H1 (cell line): ENCODE data around the gene CDYL. TPM values are rescaled to one million over a fixed set of nuclear protein-coding genes. Genes with fewer than 3 reads are reported as not detected.

Experiments
- CTCF ChIA-PET: fragments of 300-600 bp; sonication (Branson Sonifier 250); formaldehyde crosslinking; loops from one replicate; lab custom pipeline; 2021; ENCODE audit not compliant: partially characterized antibody; lab: Charles Lee
- POLR2A ChIA-PET: fragments of 300-600 bp; sonication (Branson Sonifier 250); formaldehyde crosslinking; loops from one replicate; lab custom pipeline; 2021; ENCODE audit warnings: inconsistent platforms; ENCODE audit not compliant: partially characterized antibody; lab: Charles Lee
- DNase-seq, 2 experiments: peaks; one replicate each; pipeline versions ENCODE4 v3.0.0 to v3.0.0-alpha.2; 2010 to 2022; ENCODE audit warnings: low spot score in 2 of 2, low read depth in 1 of 2, mixed read lengths in 1 of 2
- FAIRE-seq: peaks from 2 replicates; lab custom pipeline; 2011; peaks lifted over from hg19 to GRCh38; lab: Jason Lieb, UNC
- H2AFZ ChIP-seq: 2 replicates; pipeline ENCODE4 v1.8.1; 2012; ENCODE audit warnings: low read length, inconsistent platforms
- H2AK5ac ChIP-seq: 2 replicates; pipeline ENCODE4 v1.6.1; 2013; ENCODE audit warnings: low read depth, low read length
- H2BK120ac ChIP-seq: replicated peaks from 2 replicates; pipeline ENCODE3; 2013; ENCODE audit warnings: low read depth, low read length, inconsistent platforms
- H2BK12ac ChIP-seq: 2 replicates; pipeline ENCODE4 v1.6.1; 2013; ENCODE audit warnings: low read depth, low read length
- H2BK15ac ChIP-seq: 2 replicates; pipeline ENCODE4 v1.6.1; 2013; ENCODE audit warnings: low read length
- H2BK20ac ChIP-seq: 2 replicates; pipeline ENCODE4 v1.6.1; 2013; ENCODE audit warnings: low read length
- H2BK5ac ChIP-seq: 2 replicates; pipeline ENCODE4 v1.6.1; 2013; ENCODE audit warnings: low read depth, low read length
- H3K14ac ChIP-seq: 2 replicates; pipeline ENCODE4 v1.6.1; 2013; ENCODE audit warnings: inconsistent platforms; ENCODE audit not compliant: insufficient read length
- H3K18ac ChIP-seq: 2 replicates; pipeline ENCODE4 v1.6.1; 2013; ENCODE audit warnings: low read length; ENCODE audit errors: extremely low read depth
- H3K23ac ChIP-seq: 2 replicates; pipeline ENCODE4 v1.6.1; 2013; ENCODE audit warnings: inconsistent platforms; ENCODE audit not compliant: insufficient read length
- H3K23me2 ChIP-seq: 2 replicates; pipeline ENCODE4 v1.6.1; 2013; ENCODE audit warnings: low read depth, low read length
- H3K27ac ChIP-seq: 2 replicates; pipeline ENCODE4 v1.6.1; 2011; ENCODE audit warnings: low read depth, low read length, inconsistent platforms
- H3K27me3 ChIP-seq, 4 experiments: replicated peaks in 1 of 4; 1 replicate in 1 of 4; 2 replicates in 3 of 4; pipeline versions ENCODE4 v1.6.1 to v1.8.1; 2011 to 2013; ENCODE audit warnings: low read length in 3 of 4, mild to moderate bottlenecking in 3 of 4, inconsistent platforms in 2 of 4, mixed read lengths in 2 of 4, moderate library complexity in 1 of 4; ENCODE audit not compliant: control insufficient read depth in 3 of 4, insufficient read depth in 3 of 4; ENCODE audit errors: extremely low read depth in 1 of 4
- H3K36me3 ChIP-seq, 4 experiments: 2 replicates each; pipeline versions ENCODE4 v1.6.1 to v1.8.1; 2011 to 2013; ENCODE audit warnings: mild to moderate bottlenecking in 4 of 4, low read length in 3 of 4, moderate library complexity in 2 of 4, control low read depth in 1 of 4, inconsistent platforms in 1 of 4; ENCODE audit not compliant: insufficient read depth in 4 of 4, control insufficient read depth in 2 of 4
- H3K4ac ChIP-seq: replicated peaks from 2 replicates; pipeline ENCODE3; 2013; ENCODE audit warnings: low read length, low read depth, mixed read lengths, inconsistent platforms; ENCODE audit not compliant: insufficient read length
- H3K4me1 ChIP-seq, 4 experiments: replicated peaks in 1 of 4; 1 replicate in 1 of 4; 2 replicates in 3 of 4; pipeline versions ENCODE4 v1.6.1 to v1.8.1; 2011 to 2013; ENCODE audit warnings: low read length in 3 of 4, inconsistent platforms in 2 of 4, mixed read lengths in 1 of 4; ENCODE audit not compliant: insufficient read depth in 4 of 4, control insufficient read depth in 3 of 4
- H3K4me2 ChIP-seq, 2 experiments: 2 replicates each; pipeline versions ENCODE4 v1.6.1 to v1.8.1; 2011 to 2013; ENCODE audit warnings: low read depth in 2 of 2, low read length in 2 of 2, control low read depth in 1 of 2, inconsistent platforms in 1 of 2, mild to moderate bottlenecking in 1 of 2; ENCODE audit not compliant: insufficient read depth in 1 of 2
- H3K4me3 ChIP-seq, 4 experiments: fragments of 200-600, 300-600 bp in 1 of 4; sonication (generic), shearing (Covaris generic), sonication (Bioruptor Twin) in 1 of 4; 2 replicates each; pipeline versions ENCODE4 v1.5.1 to v1.8.1; 2011 to 2016; ENCODE audit warnings: low read length in 4 of 4, low read depth in 3 of 4, control low read depth in 2 of 4, inconsistent platforms in 2 of 4, mild to moderate bottlenecking in 2 of 4, mixed read lengths in 1 of 4, moderate library complexity in 1 of 4; ENCODE audit not compliant: insufficient read depth in 2 of 4; ENCODE audit errors: extremely low read depth in 1 of 4
- H3K56ac ChIP-seq: replicated peaks from 2 replicates; pipeline ENCODE3; 2013; ENCODE audit warnings: low read depth, mild to moderate bottlenecking, mixed read lengths, low read length, inconsistent platforms; ENCODE audit not compliant: insufficient read length
- H3K79me1 ChIP-seq: 2 replicates; pipeline ENCODE4 v1.6.1; 2013; ENCODE audit warnings: low read depth, low read length, control low read depth
- H3K79me2 ChIP-seq, 2 experiments: 2 replicates each; pipeline versions ENCODE4 v1.6.1 to v1.8.1; 2012 to 2013; ENCODE audit warnings: low read length in 2 of 2, mild to moderate bottlenecking in 2 of 2, inconsistent platforms in 1 of 2; ENCODE audit not compliant: insufficient read depth in 2 of 2, control insufficient read depth in 1 of 2
- H3K9ac ChIP-seq, 4 experiments: replicated peaks in 1 of 4; 1 replicate in 1 of 4; 2 replicates in 3 of 4; pipeline versions ENCODE4 v1.6.1 to v1.8.1; 2011 to 2013; ENCODE audit warnings: low read depth in 3 of 4, low read length in 3 of 4, control low read depth in 2 of 4, mild to moderate bottlenecking in 2 of 4, moderate library complexity in 2 of 4, inconsistent platforms in 1 of 4; ENCODE audit errors: extremely low read depth in 1 of 4
- H3K9me3 ChIP-seq, 2 experiments: 2 replicates each; pipeline versions ENCODE4 v1.6.1 to v1.8.1; 2012 to 2013; ENCODE audit warnings: mild to moderate bottlenecking in 2 of 2, moderate library complexity in 2 of 2, control low read depth in 1 of 2, inconsistent platforms in 1 of 2, low read depth in 1 of 2, low read length in 1 of 2, mixed read lengths in 1 of 2; ENCODE audit not compliant: insufficient read depth in 2 of 2
- H4K20me1 ChIP-seq, 2 experiments: replicated peaks in 1 of 2; 2 replicates each; pipeline versions ENCODE3 to v1.8.1; 2011 to 2013; ENCODE audit warnings: inconsistent platforms in 2 of 2, low read length in 2 of 2, mild to moderate bottlenecking in 1 of 2; ENCODE audit not compliant: insufficient read depth in 2 of 2, control insufficient read depth in 1 of 2
- H4K5ac ChIP-seq: 2 replicates; pipeline ENCODE4 v1.6.1; 2013; ENCODE audit warnings: low read length, low read depth, mixed read lengths, inconsistent platforms; ENCODE audit not compliant: insufficient read length
- H4K8ac ChIP-seq: 2 replicates; pipeline ENCODE4 v1.8.0; 2013; ENCODE audit warnings: mild to moderate bottlenecking, moderate library complexity, low read length, inconsistent platforms; ENCODE audit not compliant: insufficient read depth; ENCODE audit errors: extremely low read depth
- H4K91ac ChIP-seq: replicated peaks from 2 replicates; pipeline ENCODE3; 2013; ENCODE audit warnings: low read length, mixed read lengths, inconsistent platforms; ENCODE audit not compliant: insufficient read length
- CEBPB ChIP-seq: IDR thresholded peaks from 2 replicates; pipeline ENCODE4 v1.6.1; 2012; ENCODE audit warnings: low read depth, low read length
- CHD2 ChIP-seq: IDR thresholded peaks from 2 replicates; pipeline ENCODE4 v1.6.1; 2012; ENCODE audit warnings: low read length, improper control_type of control experiment
- FOSL1 ChIP-seq: IDR thresholded peaks from 2 replicates; pipeline ENCODE4 v1.6.1; 2011; ENCODE audit warnings: mild to moderate bottlenecking, low read depth, low read length, moderate library complexity; ENCODE audit not compliant: insufficient read depth
- HDAC2 ChIP-seq, 2 experiments: fragments of 300-600 bp in 1 of 2; sonication (generic) in 1 of 2; IDR thresholded peaks; 2 replicates each; pipeline ENCODE4 v1.6.1; 2011 to 2012; ENCODE audit warnings: low read depth in 2 of 2, low read length in 2 of 2, mild to moderate bottlenecking in 2 of 2, moderate library complexity in 2 of 2, borderline replicate concordance in 1 of 2, inconsistent platforms in 1 of 2
- JUND ChIP-seq: IDR thresholded peaks from 2 replicates; pipeline ENCODE4 v1.6.1; 2011; ENCODE audit warnings: mild to moderate bottlenecking, improper control_type of control experiment, low read length
- SIRT6 ChIP-seq: IDR thresholded peaks from one replicate; pipeline ENCODE4 v1.7.1; 2012; ENCODE audit warnings: low read length, inconsistent platforms
- TBP ChIP-seq: IDR thresholded peaks from 2 replicates; pipeline ENCODE4 v1.6.1; 2011; ENCODE audit warnings: low read depth, low read length, improper control_type of control experiment
- TCF12 ChIP-seq: IDR thresholded peaks from 2 replicates; pipeline ENCODE4 v1.6.1; 2011; ENCODE audit warnings: low read depth, mild to moderate bottlenecking, low read length
- ZNF274 ChIP-seq: IDR thresholded peaks from 2 replicates; pipeline ENCODE4 v1.7.0; 2012; ENCODE audit warnings: low read length, borderline replicate concordance; ENCODE audit errors: extremely low read depth
- WGBS, 2 experiments: shearing (Covaris generic) in 1 of 2; methylation state at CpG; one replicate each; pipeline versions ENCODE4 v1.1.6 to v1.1.7; 2013 to 2015; ENCODE audit warnings: low lambda C conversion rate in 2 of 2, mixed read lengths in 2 of 2, inconsistent platforms in 1 of 2, low coverage in 1 of 2, missing lambda C conversion rate in 1 of 2; ENCODE audit not compliant: insufficient replicate concordance in 2 of 2, insufficient coverage in 1 of 2, insufficient read length in 1 of 2; ENCODE audit errors: extremely low coverage in 1 of 2, missing lambda C conversion rate in 1 of 2; 5-methylcytosine and 5-hydroxymethylcytosine counted together
- polyA plus RNA-seq, 7 experiments: library from polyadenylated mRNA; depleted of rRNA in 3 of 7; stranded (reverse) in 5 of 7; unstranded in 2 of 7; fragments of >200 nt in 5 of 7; fragments of 200-250 nt in 2 of 7; gene quantifications; 1 replicate in 5 of 7; 2 replicates in 1 of 7; 4 replicates in 1 of 7; pipeline versions ENCODE4 v1.2.1 to v1.2.3, GENCODE V29; 2011 to 2013; ENCODE audit warnings: missing spikeins in 2 of 7, mixed read lengths in 2 of 7
- total RNA-seq: library from RNA; stranded (reverse); fragmentation: NEBNext Ultra II Directional; extraction: Animal tissue kit (Norgen Biotek cat#: 25700); gene quantifications from 2 replicates; pipeline ENCODE4 v1.2.1, GENCODE V29; 2021
- TF ChIP-seq, protein P1 (sequence below), 3 experiments: IDR thresholded peaks; 1 replicate in 2 of 3; 2 replicates in 1 of 3; pipeline versions ENCODE4 v1.5.1 to v1.6.1; 2011; ENCODE audit warnings: low read length in 3 of 3, mild to moderate bottlenecking in 3 of 3, inconsistent platforms in 2 of 3, low read depth in 1 of 3, moderate library complexity in 1 of 3; ENCODE audit not compliant: insufficient read depth in 1 of 3; ENCODE audit errors: control extremely low read depth in 1 of 3
- TF ChIP-seq, protein P2 (sequence below): IDR thresholded peaks from 2 replicates; pipeline ENCODE4 v1.6.1; 2012; ENCODE audit warnings: inconsistent platforms

The CDYL gene
- total and polyA plus RNA-seq, 2 of the 8 experiments (the other 6 are each of a cell fraction or from before 2014, with no cell fraction given): 56.4 to 119 TPM

DNA sequence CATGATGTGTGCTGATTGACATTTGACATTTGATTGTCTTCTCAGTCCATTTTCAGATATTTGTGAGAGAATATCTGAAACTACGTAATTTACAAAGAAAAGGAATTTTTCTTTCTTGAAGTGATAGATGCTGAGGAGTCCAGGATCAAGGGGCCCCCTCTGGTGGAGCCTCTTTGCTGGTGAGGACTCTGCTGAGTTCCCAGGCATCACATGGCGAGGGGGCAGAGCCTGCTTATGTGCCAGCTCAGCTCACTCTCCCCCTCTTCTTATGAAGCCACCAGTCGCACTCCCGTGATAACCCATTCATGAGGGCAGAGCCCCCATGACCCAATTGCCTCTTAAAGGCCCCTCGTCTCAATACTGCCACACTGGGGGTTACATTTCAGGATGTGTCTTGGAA, 136.4 kb downstream of the CDYL start:
- Histone ChIP-seq H3K56ac (no peak overlapping the region), H3K4me1 (peaks cover 8 to 36% (median 22%) of the 10 kb centered on the region in 4 experiments; a peak in 6 of 7 replicates)
- DNase-seq: peak in 1 of 2 experiments; percentile 49
- TF ChIP-seq, protein P1, sequence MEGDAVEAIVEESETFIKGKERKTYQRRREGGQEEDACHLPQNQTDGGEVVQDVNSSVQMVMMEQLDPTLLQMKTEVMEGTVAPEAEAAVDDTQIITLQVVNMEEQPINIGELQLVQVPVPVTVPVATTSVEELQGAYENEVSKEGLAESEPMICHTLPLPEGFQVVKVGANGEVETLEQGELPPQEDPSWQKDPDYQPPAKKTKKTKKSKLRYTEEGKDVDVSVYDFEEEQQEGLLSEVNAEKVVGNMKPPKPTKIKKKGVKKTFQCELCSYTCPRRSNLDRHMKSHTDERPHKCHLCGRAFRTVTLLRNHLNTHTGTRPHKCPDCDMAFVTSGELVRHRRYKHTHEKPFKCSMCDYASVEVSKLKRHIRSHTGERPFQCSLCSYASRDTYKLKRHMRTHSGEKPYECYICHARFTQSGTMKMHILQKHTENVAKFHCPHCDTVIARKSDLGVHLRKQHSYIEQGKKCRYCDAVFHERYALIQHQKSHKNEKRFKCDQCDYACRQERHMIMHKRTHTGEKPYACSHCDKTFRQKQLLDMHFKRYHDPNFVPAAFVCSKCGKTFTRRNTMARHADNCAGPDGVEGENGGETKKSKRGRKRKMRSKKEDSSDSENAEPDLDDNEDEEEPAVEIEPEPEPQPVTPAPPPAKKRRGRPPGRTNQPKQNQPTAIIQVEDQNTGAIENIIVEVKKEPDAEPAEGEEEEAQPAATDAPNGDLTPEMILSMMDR (IDR thresholded peaks at IDR 0.05; ENCODE audit: control extremely low read depth in 1 of 3, insufficient read depth in 1 of 3, low read depth in 1 of 3, low read length in 3 of 3): peak in 2 of 3 experiments; percentile 21 to 28
- TF ChIP-seq CEBPB (no peak), FOSL1 (no peak), ZNF274 (no peak), CHD2 (no peak), HDAC2 (IDR thresholded peaks at IDR 0.05; ENCODE audit: borderline replicate concordance in 1 of 2, low read depth in 2 of 2, low read length in 2 of 2) (no peak), TCF12 (no peak), SIRT6 (no peak), JUND (no peak), TBP (no peak)
- TF ChIP-seq, protein P2, sequence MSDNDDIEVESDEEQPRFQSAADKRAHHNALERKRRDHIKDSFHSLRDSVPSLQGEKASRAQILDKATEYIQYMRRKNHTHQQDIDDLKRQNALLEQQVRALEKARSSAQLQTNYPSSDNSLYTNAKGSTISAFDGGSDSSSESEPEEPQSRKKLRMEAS: no peak

More for the DNA sequence above, 136.4 kb downstream of the CDYL start:
- Histone ChIP-seq H3K18ac (no peak overlapping the region), H2BK5ac (no peak overlapping the region), H2BK120ac (no peak overlapping the region), H3K79me1 (peaks cover 20% of the 10 kb centered on the region), H2AK5ac (no peak overlapping the region), H3K4me3 (no peak overlapping the region), H2AFZ (no peak overlapping the region), H3K27ac (no peak overlapping the region), H4K8ac (no peak overlapping the region), H3K79me2 (peaks cover 13 to 96% of the 10 kb centered on the region in 2 experiments), H3K14ac (no peak overlapping the region), H2BK12ac (no peak overlapping the region), H3K4me2 (no peak overlapping the region; a peak in 1 of 4 replicates), H2BK20ac (no peak overlapping the region), H4K20me1 (peaks cover 39 to 41% of the 10 kb centered on the region in 2 experiments), H3K9me3 (no peaks in the 10 kb centered on the region), H3K23ac (no peak overlapping the region), H3K9ac (no peak overlapping the region), H3K27me3 (no peaks in the 10 kb centered on the region), H3K4ac (no peak overlapping the region), H4K91ac (no peak overlapping the region), H4K5ac (no peak overlapping the region), H2BK15ac (no peak overlapping the region), H3K36me3 (peaks cover 0 to 5% (median 0%) of the 10 kb centered on the region in 4 experiments; a peak in 3 of 8 replicates), H3K23me2 (no peaks in the 10 kb centered on the region)
- no peak for FAIRE-seq
- ChIA-PET POLR2A (interaction anchor here (1.2 to 1.4 kb wide), 2 partner anchors 9 to 24 kb away, joined by 3 read pairs; no protein-coding TSS in a partner anchor), CTCF (interaction anchor here (0.9 to 1.2 kb wide), 3 partner anchors 27 to 46 kb away, joined by 3 to 4 read pairs (median 3); no protein-coding TSS in a partner anchor)
- WGBS, 2 experiments: 85% methylated on average over 5 of the region's 5 CpGs; no CpG with 5 or more reads in 1 of the 2 experiments
